ENCODE data around the gene TRAP1. TPM values are rescaled to one million over a fixed set of nuclear protein-coding genes. Genes with fewer than 3 reads are reported as not detected.

The TRAP1 gene
- total RNA-seq, 1 experiment from 2014 or later = 204 TPM

- peaks cover 27% of the 10 kb centered on the region; the same call in 1 of the 2 replicates for H4K20me1 ChIP-seq (ENCODE audit: insufficient read depth)
- intact Hi-C loops (cut with micrococcal nuclease; ENCODE audit: unreplicated experiment) = no loop called here
- TF ChIP-seq EZH2 (IDR thresholded peaks at IDR 0.05; ENCODE audit: low read depth) (no peak), CTCF (conservative IDR thresholded peaks at IDR 0.05) (no peak)
Observed at GRCh38 chr16:3762107-3762750, 44.9 kb upstream of the TRAP1 start.

GRCh38 chr16:3761375-3762106 lies 44.2 kb upstream of the TRAP1 start:
- no TSS peak for BruUV-seq (replicated peaks)
- H3K9me2 ChIP-seq (ENCODE audit: insufficient read depth) = no peaks in the 10 kb centered on the region
- intact Hi-C loops (cut with micrococcal nuclease; ENCODE audit: unreplicated experiment) = no loop called here
- CTCF ChIA-PET = no interaction called here
- H2AFZ ChIP-seq = no peak overlapping the region
- H3K79me2 ChIP-seq (ENCODE audit: low read depth) = no peaks in the 10 kb centered on the region
- no peak overlapping the region for H3K4me3 ChIP-seq
- H3K27me3 ChIP-seq (ENCODE audit: insufficient read depth, low read depth) = no peaks in the 10 kb centered on the region
- H3K27ac ChIP-seq = no peak overlapping the region
- peaks cover 25% of the 10 kb centered on the region for H3K36me3 ChIP-seq (ENCODE audit: low read depth)
- 0 out of 2 replicates have a peak, but pooled peaks cover 25% of the 10 kb centered on the region for H4K20me1 ChIP-seq (ENCODE audit: insufficient read depth)
- H3K9me3 ChIP-seq (ENCODE audit: insufficient read depth, low read depth) = no peaks in the 10 kb centered on the region
- H3F3A ChIP-seq (ENCODE audit: insufficient read depth, low read depth) = no peaks in the 10 kb centered on the region
- H3K4me1 ChIP-seq (replicated peaks; ENCODE audit: insufficient read depth) = no peaks in the 10 kb centered on the region
- DNase-seq = no peak
- TF ChIP-seq CTCF (conservative IDR thresholded peaks at IDR 0.05) = no peak
- no peak for TF ChIP-seq EZH2 (IDR thresholded peaks at IDR 0.05; ENCODE audit: low read depth)
- no peak overlapping the region for H3K4me2 ChIP-seq
- POLR2A ChIA-PET (ENCODE audit: unreplicated experiment) = no interaction called here

More at GRCh38 chr16:3762107-3762750, 44.9 kb upstream of the TRAP1 start:
- Histone ChIP-seq H3K27me3 (ENCODE audit: insufficient read depth, low read depth) (no peaks in the 10 kb centered on the region), H2AFZ (no peak overlapping the region), H3K9me3 (ENCODE audit: insufficient read depth, low read depth) (no peaks in the 10 kb centered on the region), H3K27ac (no peak overlapping the region), H3K4me3 (no peak overlapping the region), H3K36me3 (ENCODE audit: low read depth) (peaks cover 27% of the 10 kb centered on the region), H3K4me2 (no peak overlapping the region), H3K79me2 (ENCODE audit: low read depth) (no peaks in the 10 kb centered on the region), H3F3A (ENCODE audit: insufficient read depth, low read depth) (no peaks in the 10 kb centered on the region), H3K4me1 (replicated peaks; ENCODE audit: insufficient read depth) (no peaks in the 10 kb centered on the region), H3K9me2 (ENCODE audit: insufficient read depth) (no peaks in the 10 kb centered on the region)
- BruUV-seq (replicated peaks) = no TSS peak
- POLR2A ChIA-PET (ENCODE audit: unreplicated experiment) = no interaction called here
- CTCF ChIA-PET = no interaction called here
- no peak for DNase-seq

- ChIA-PET POLR2A (ENCODE audit: unreplicated experiment) (no interaction called here), CTCF (interaction anchor here (0.7 kb wide), 1 partner anchor 14 kb away, joined by 4 read pairs; no protein-coding TSS in a partner anchor)
- TF ChIP-seq CTCF (conservative IDR thresholded peaks at IDR 0.05) = no peak
Observed at GRCh38 chr16:3760518-3760917, 43.2 kb upstream of the TRAP1 start.

More at GRCh38 chr16:3760518-3760917, 43.2 kb upstream of the TRAP1 start:
- Histone ChIP-seq H3K79me2 (ENCODE audit: low read depth) (no peaks in the 10 kb centered on the region), H3K9me2 (ENCODE audit: insufficient read depth) (no peaks in the 10 kb centered on the region), H2AFZ (no peak overlapping the region), H3K4me1 (replicated peaks; ENCODE audit: insufficient read depth) (no peaks in the 10 kb centered on the region), H3K36me3 (ENCODE audit: low read depth) (peaks cover 20% of the 10 kb centered on the region), H3K4me3 (no peak overlapping the region), H4K20me1 (ENCODE audit: insufficient read depth) (0 out of 2 replicates have a peak, but pooled peaks cover 19% of the 10 kb centered on the region), H3K27me3 (ENCODE audit: insufficient read depth, low read depth) (no peaks in the 10 kb centered on the region), H3K9me3 (ENCODE audit: insufficient read depth, low read depth) (no peaks in the 10 kb centered on the region), H3K4me2 (no peak overlapping the region), H3F3A (ENCODE audit: insufficient read depth, low read depth) (no peaks in the 10 kb centered on the region), H3K27ac (no peak overlapping the region)
- no TSS peak for BruUV-seq (replicated peaks)
- intact Hi-C loops (cut with micrococcal nuclease; ENCODE audit: unreplicated experiment) = no loop called here
- DNase-seq = no peak

Measured in PC-9 (cell line).